Endometrial microvascular endothelial cells (primary cell): ENCODE data around the gene GREM2. TPM values are rescaled to one million over a fixed set of nuclear protein-coding genes. Genes with fewer than 3 reads are reported as not detected.

ENCODE experiments used
- in situ Hi-C: cut with HindIII; loops from 2 replicates; pipeline ENCODE4 v1.10.0; 2017; ENCODE audit warnings: low sequenced_read_pairs, low pct_unique_long_range_greater_than_20kb; ENCODE audit errors: inconsistent ontology term
- total RNA-seq: library from RNA; depleted of rRNA; stranded (reverse); fragments of >200 nt; gene quantifications from one replicate; pipeline ENCODE4 v1.2.3, GENCODE V29; 2015; ENCODE audit errors: inconsistent ontology term

GREM2 gene
- total RNA-seq, 1 donor from 2014 or later, result not detected

- in situ Hi-C loops, result no loop called here
Measured at GRCh38 chr1:240612811-240613210, 856 bp upstream of the GREM2 start.

GRCh38 chr1:240611228-240611618, 732 bp downstream of the GREM2 start:
- in situ Hi-C loops, result no loop called here

GRCh38 chr1:240610636-240611035, 1.3 kb downstream of the GREM2 start:
- in situ Hi-C loops, result no loop called here

GRCh38 chr1:240609527-240610060, 2.4 kb downstream of the GREM2 start:
- in situ Hi-C loops, result no loop called here

GRCh38 chr1:240608707-240609106, 3.2 kb downstream of the GREM2 start:
- in situ Hi-C loops, result no loop called here

GRCh38 chr1:240607006-240607405, 4.9 kb downstream of the GREM2 start:
- in situ Hi-C loops, result no loop called here

- in situ Hi-C loops, result no loop called here
Measured at GRCh38 chr1:240602189-240602588, 9.8 kb downstream of the GREM2 start.

GRCh38 chr1:240599830-240600229, 12.1 kb downstream of the GREM2 start:
- in situ Hi-C loops, result no loop called here

- in situ Hi-C loops, result no loop called here
Measured at GRCh38 chr1:240599299-240599698, 12.7 kb downstream of the GREM2 start.

- in situ Hi-C loops, result no loop called here
Measured at GRCh38 chr1:240598216-240599001, 13.5 kb downstream of the GREM2 start.

GRCh38 chr1:240597153-240597745, 14.7 kb downstream of the GREM2 start:
- in situ Hi-C loops, result no loop called here

- in situ Hi-C loops, result no loop called here
Measured at GRCh38 chr1:240595476-240595875, 16.5 kb downstream of the GREM2 start.

GRCh38 chr1:240591564-240591963, 20.4 kb downstream of the GREM2 start:
- in situ Hi-C loops, result no loop called here

GRCh38 chr1:240591078-240591477, 20.9 kb downstream of the GREM2 start:
- in situ Hi-C loops, result no loop called here

GRCh38 chr1:240589585-240590110, 22.3 kb downstream of the GREM2 start:
- in situ Hi-C loops, result no loop called here

- in situ Hi-C loops, result no loop called here
Measured at GRCh38 chr1:240586006-240586405, 25.9 kb downstream of the GREM2 start.

- in situ Hi-C loops, result no loop called here
Measured at GRCh38 chr1:240582953-240583352, 29.0 kb downstream of the GREM2 start.

GRCh38 chr1:240579511-240579910, 32.4 kb downstream of the GREM2 start:
- in situ Hi-C loops, result no loop called here

- in situ Hi-C loops, result no loop called here
Measured at GRCh38 chr1:240577095-240577494, 34.9 kb downstream of the GREM2 start.
